Pons (tissue), 1 donor: ENCODE data around the gene ICAM5.
"Not testable (repeated sequence)": the region's sequence is repeated elsewhere in the genome, so short reads cannot be mapped to it uniquely, and the experiment has no call there.

Source experiments
- DNase-seq: peaks from one replicate; pipeline ENCODE4 v3.0.0-alpha.2; 2016; ENCODE audit warnings: low spot score

The ICAM5 gene

GRCh38 chr19:10269333-10270179 lies 20.2 kb upstream of the ICAM5 start:
- DNase-seq: peak; percentile 56

- DNase-seq: peak; percentile 39
These were observed 19.6 kb upstream of the ICAM5 start for GRCh38 chr19:10270180-10270615.

- DNase-seq: peak; percentile 35
These were observed 18.9 kb upstream of the ICAM5 start, which contains the start of gene ICAM1 for GRCh38 chr19:10270616-10271394. Gene ICAM1 (plus strand): TSS chr19:10271120. CDS start chr19:10271160, 40 bp downstream.

GRCh38 chr19:10271543-10272086 lies 18.1 kb upstream of the ICAM5 start:
- DNase-seq: peak; percentile 30

- no peak for DNase-seq
These were observed 15.2 kb upstream of the ICAM5 start for GRCh38 chr19:10274589-10274988.

- DNase-seq: no peak
These were observed 11.8 kb upstream of the ICAM5 start for GRCh38 chr19:10277795-10278589.

- DNase-seq: no peak
These were observed 10.8 kb upstream of the ICAM5 start for GRCh38 chr19:10278935-10279334.

GRCh38 chr19:10279737-10280442 lies 9.9 kb upstream of the ICAM5 start:
- no peak for DNase-seq

GRCh38 chr19:10282043-10282442 lies 7.7 kb upstream of the ICAM5 start:
- not testable (repeated sequence) for DNase-seq

- no peak for DNase-seq
These were observed 6.3 kb upstream of the ICAM5 start for GRCh38 chr19:10283301-10284064.

GRCh38 chr19:10284065-10284959 lies 5.4 kb upstream of the ICAM5 start:
- DNase-seq: no peak

- no peak for DNase-seq
These were observed 4.8 kb upstream of the ICAM5 start for GRCh38 chr19:10284960-10285278.

- DNase-seq: no peak
These were observed 4.4 kb upstream of the ICAM5 start for GRCh38 chr19:10285393-10285792.

- DNase-seq: no peak
These were observed 2.7 kb upstream of the ICAM5 start, which contains the start of gene ICAM4 for GRCh38 chr19:10286803-10287737. Gene ICAM4 (plus strand): TSS chr19:10286955. CDS start chr19:10287013, 58 bp downstream.

- no peak for DNase-seq
These were observed 1.0 kb upstream of the ICAM5 start for GRCh38 chr19:10288662-10289166.

GRCh38 chr19:10289167-10289835 lies 451 bp upstream of the ICAM5 start:
- DNase-seq: no peak

GRCh38 chr19:10290357-10290875 lies 664 bp downstream of the ICAM5 start:
- no peak for DNase-seq
